ENCODE measurements around the gene PON2.
A peak's percentile ranks its signal among the peaks of the same experiment; 100 is the strongest.
"Not testable (repeated sequence)": the region's sequence is repeated elsewhere in the genome, so short reads cannot be mapped to it uniquely, and the experiment has no call there.

Gene PON2

DNA sequence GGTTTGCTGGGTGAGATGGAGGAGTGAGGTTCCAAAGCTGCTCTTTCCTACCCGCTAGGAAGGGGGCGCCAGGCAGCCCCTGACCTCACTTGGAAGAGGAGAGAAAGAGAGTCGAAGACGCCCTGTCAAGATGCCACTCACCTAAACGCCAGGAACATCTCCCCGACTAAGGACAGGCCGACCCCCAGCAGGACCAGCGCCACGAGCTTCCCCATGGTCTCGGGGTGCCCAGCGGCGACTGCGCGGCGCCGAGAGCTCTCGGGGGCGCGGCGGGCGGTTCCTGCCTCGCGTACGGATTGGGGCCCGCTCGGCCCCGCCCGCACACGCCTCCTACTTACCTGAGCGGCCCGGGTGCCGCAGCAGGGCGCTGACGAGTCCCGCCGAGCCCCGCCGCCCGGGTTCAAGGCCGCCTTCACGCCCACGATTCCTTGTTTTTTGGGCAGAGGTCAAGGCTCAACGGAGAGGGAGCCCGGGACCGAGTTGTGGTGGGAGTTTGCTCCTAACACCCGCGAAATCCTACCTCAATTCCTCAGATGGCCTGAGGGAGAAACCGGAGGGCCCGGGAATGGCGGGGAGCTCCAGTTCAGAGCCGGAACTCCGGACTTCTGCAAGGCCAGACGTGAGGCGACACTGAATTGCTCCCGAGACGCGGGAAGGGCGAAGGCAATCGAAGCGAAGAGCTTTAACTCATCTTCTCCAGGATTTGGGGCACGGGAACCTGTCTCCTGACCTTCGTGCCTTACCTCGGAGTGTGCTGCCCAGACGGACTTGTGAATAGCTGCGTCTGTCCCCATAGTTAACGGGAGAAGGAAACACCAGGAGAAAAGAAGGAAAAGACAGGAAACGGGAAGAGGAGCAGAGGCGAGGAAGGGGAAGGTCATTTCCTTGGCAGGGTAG, 38.4 kb downstream of the PON2 start, which contains the start of gene PON3:
TSS of gene PON3 (minus strand) at position 240 of the 897 bp plus-strand sequence. CDS start at position 215, 25 bp downstream.
- no peak within 1 kb of the TSS for H3K4me3 ChIP-seq (ENCODE audit: low read depth, low read length)
- TF ChIP-seq, protein P1, sequence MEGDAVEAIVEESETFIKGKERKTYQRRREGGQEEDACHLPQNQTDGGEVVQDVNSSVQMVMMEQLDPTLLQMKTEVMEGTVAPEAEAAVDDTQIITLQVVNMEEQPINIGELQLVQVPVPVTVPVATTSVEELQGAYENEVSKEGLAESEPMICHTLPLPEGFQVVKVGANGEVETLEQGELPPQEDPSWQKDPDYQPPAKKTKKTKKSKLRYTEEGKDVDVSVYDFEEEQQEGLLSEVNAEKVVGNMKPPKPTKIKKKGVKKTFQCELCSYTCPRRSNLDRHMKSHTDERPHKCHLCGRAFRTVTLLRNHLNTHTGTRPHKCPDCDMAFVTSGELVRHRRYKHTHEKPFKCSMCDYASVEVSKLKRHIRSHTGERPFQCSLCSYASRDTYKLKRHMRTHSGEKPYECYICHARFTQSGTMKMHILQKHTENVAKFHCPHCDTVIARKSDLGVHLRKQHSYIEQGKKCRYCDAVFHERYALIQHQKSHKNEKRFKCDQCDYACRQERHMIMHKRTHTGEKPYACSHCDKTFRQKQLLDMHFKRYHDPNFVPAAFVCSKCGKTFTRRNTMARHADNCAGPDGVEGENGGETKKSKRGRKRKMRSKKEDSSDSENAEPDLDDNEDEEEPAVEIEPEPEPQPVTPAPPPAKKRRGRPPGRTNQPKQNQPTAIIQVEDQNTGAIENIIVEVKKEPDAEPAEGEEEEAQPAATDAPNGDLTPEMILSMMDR (IDR thresholded peaks at IDR 0.05; ENCODE audit: insufficient read depth, low read depth, low read length, missing control alignments) = no peak
- no peak for DNase-seq (ENCODE audit: low read depth)

DNA sequence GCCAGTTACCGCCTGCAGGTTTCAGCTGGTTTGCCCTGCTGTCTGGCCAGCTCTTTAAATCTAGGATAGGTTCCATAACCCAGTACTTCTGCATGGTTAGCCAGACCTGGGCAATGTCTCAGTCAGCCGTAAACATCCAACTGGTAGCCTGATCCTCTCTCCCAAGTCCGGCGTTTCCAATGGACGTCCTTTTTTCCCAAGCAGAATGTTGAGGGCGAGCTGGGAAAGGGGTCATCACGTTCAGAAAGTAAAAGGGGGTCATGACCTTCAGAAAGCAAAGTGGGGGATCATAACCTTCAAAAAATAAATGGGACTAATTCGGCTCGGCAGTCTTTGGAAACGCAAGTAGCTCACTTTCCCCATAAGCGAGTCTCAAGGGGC, 39.1 kb downstream of the PON2 start:
- TF ChIP-seq, protein P1 (IDR thresholded peaks at IDR 0.05; ENCODE audit: insufficient read depth, low read depth, low read length, missing control alignments) = no peak
- H3K4me3 ChIP-seq (ENCODE audit: low read depth, low read length) = no peak overlapping the region
- DNase-seq (ENCODE audit: low read depth) = no peak

DNA sequence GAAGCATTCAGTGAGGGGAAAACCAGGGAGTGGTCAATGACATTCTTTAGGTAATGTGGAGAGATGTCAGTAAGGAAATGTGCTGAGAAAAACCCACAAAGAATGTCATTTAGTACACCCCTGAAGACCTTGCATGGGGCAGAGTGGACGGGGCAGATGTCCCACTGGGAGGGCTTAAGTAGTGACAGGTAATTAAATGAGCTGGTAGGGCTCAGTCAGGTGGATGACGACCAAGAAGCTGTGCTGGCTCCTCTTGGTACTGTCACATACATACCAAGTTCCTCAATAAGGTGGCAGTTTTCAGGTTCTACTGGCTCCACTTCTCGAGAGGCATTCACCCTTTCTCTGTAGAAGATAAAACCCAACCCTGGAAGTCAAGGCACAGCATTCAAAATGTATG, 40.5 kb downstream of the PON2 start:
- peak; percentile 12 for DNase-seq (ENCODE audit: low read depth)
- TF ChIP-seq, protein P1 (IDR thresholded peaks at IDR 0.05; ENCODE audit: insufficient read depth, low read depth, low read length, missing control alignments) = no peak
- H3K4me3 ChIP-seq (ENCODE audit: low read depth, low read length) = no peak overlapping the region

DNA sequence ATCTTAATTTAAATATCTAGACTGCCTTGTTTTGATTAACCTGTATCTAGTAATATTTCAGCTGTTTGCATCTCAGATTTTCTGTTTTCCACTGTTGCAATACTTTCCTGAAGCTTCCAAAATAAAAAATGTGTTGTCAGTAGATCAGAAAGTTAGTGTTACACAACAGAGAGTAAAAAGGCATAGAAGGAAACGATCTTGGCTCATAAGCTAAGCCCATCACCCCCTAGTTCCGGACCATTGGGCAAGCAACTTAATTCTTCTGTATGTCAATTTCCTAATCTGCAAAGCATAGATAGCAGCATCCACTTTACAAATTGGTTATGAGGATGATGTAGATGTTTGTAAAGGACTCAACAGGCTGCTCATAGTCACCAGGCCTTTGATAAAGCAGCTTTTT, 43.1 kb downstream of the PON2 start:
- DNase-seq (ENCODE audit: low read depth) = no peak
- TF ChIP-seq, protein P1 (IDR thresholded peaks at IDR 0.05; ENCODE audit: insufficient read depth, low read depth, low read length, missing control alignments) = no peak
- no peak overlapping the region for H3K4me3 ChIP-seq (ENCODE audit: low read depth, low read length)

DNA sequence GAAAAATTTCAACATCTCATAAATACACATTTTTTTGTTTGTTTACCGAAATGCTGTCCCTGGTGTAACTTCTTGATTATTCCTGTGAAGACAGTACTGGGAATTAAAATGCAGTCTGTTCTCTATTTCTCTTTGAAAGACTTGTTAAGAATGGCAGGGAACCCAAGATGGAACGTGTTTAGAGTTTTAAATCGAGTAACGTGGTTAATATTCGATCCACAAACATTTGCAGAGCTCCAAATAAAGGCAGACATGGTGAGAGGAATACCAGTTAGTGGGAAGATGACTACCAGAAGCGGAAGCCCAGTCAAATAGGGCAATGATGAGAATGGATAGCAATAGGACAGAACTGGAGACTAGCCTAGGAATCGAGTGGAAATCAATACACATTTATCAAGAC, 45.3 kb downstream of the PON2 start:
- TF ChIP-seq, protein P1 (IDR thresholded peaks at IDR 0.05; ENCODE audit: insufficient read depth, low read depth, low read length, missing control alignments) = no peak
- no peak for DNase-seq (ENCODE audit: low read depth)
- H3K4me3 ChIP-seq (ENCODE audit: low read depth, low read length) = no peak overlapping the region

DNA sequence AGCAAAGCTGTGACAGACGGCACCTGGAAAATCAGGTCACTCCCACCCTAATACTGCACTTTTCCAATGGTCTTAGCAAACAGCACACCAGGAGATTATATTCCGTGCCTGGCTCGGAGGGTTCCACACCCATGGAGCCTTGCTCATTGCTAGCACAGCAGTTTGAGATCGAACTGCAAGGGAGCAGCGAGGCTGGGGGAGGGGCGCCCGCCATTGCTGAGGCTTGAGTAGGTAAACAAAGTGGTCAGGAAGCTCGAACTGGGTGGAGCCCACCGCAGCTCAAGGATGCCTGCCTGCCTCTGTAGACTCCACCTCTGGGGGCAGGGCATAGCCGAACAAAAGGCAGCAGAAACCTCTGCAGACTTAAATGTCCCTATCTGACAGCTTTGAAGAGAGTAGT, 55.4 kb downstream of the PON2 start:
- not testable (repeated sequence) for H3K4me3 ChIP-seq (ENCODE audit: low read depth, low read length); DNase-seq (ENCODE audit: low read depth)

DNA sequence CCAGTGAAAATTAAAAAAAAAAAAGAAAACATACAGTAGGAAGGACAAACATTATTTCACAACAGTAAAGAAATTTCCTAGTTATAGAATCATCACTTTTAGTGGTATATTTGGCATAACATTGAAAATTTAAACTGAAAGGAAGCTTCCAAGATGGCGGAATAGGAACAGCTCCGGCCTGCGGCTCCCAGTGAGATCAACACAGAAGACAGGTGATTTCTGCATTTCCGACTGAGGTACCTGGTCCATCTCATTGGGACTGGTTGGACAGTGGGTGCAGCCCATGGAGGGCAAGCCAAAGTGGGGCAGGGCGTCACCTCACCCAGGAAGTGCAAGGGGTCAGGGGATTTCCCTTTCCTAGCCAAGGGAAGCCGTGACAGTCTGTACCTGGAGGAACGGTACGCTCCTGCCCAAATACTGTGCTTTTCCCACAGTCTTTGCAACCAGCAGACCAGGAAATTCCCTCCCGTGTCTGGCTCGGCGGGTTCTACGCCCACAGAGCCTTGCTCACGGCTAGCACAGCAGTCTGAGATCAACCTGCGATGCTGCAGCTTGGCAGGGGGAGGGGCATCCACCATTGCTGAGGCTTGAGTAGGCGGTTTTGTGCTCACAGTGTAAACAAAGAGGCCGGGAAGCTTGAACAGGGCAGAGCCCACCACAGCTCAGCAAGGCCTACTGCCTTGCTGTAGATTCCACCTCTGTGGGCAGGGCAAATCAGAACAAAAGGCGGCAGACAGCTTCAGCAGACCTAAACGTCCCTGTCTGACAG, 58.0 kb downstream of the PON2 start:
- no peak for DNase-seq (ENCODE audit: low read depth)
- TF ChIP-seq, protein P1 (IDR thresholded peaks at IDR 0.05; ENCODE audit: insufficient read depth, low read depth, low read length, missing control alignments) = no peak

More for the DNA sequence above, 58.0 kb downstream of the PON2 start:
- H3K4me3 ChIP-seq (ENCODE audit: low read depth, low read length) = no peak overlapping the region

Measured in GM12865 (cell line).